ENCODE measurements around the gene SNX1.
A peak's percentile ranks its signal among the peaks of the same experiment; 100 is the strongest.

SNX1 gene

GRCh38 chr15:64148581-64148980 lies 52.8 kb downstream of the SNX1 start:
- DNase-seq: no peak

GRCh38 chr15:64149424-64149823 lies 53.6 kb downstream of the SNX1 start:
- no peak for DNase-seq

- DNase-seq: no peak
These were observed 54.3 kb downstream of the SNX1 start for GRCh38 chr15:64149893-64150578.

GRCh38 chr15:64151727-64152506 lies 56.1 kb downstream of the SNX1 start, which contains the start of gene SNX22:
TSS of gene SNX22 (plus strand) at chr15:64151731. CDS start at chr15:64151776, 45 bp downstream.
- no peak for DNase-seq

- no peak for DNase-seq
These were observed 57.0 kb downstream of the SNX1 start for GRCh38 chr15:64152507-64153387.

- peak; percentile 76 for DNase-seq
These were observed 57.9 kb downstream of the SNX1 start for GRCh38 chr15:64153480-64154367.

GRCh38 chr15:64155802-64156651 lies 60.2 kb downstream of the SNX1 start:
- no peak for DNase-seq

GRCh38 chr15:64156652-64157331 lies 61.0 kb downstream of the SNX1 start:
- DNase-seq: no peak

- no peak for DNase-seq
These were observed 61.9 kb downstream of the SNX1 start for GRCh38 chr15:64157599-64158125.

- DNase-seq: no peak
These were observed 62.8 kb downstream of the SNX1 start for GRCh38 chr15:64158363-64159134.

- DNase-seq: no peak
These were observed 66.1 kb downstream of the SNX1 start for GRCh38 chr15:64161688-64162477.

GRCh38 chr15:64162478-64162868 lies 66.7 kb downstream of the SNX1 start:
- DNase-seq: no peak

GRCh38 chr15:64162869-64163658 lies 67.3 kb downstream of the SNX1 start, which contains the start of gene PPIB:
TSS of gene PPIB (minus strand) at chr15:64163022. CDS start at chr15:64162986, 36 bp downstream.
- peak; percentile 90 for DNase-seq

- DNase-seq: no peak
These were observed 68.0 kb downstream of the SNX1 start for GRCh38 chr15:64163659-64164362.

GRCh38 chr15:64164436-64164835 lies 68.7 kb downstream of the SNX1 start:
- DNase-seq: no peak

- no peak for DNase-seq
These were observed 70.5 kb downstream of the SNX1 start for GRCh38 chr15:64166102-64166890.
